GM12891 (cell line): ENCODE results near the gene TTK.
"Not testable (repeated sequence)": the region's sequence is repeated elsewhere in the genome, so short reads cannot be mapped to it uniquely, and the experiment has no call there.

Source experiments
- DNase-seq: peaks from one replicate; pipeline ENCODE4 v3.0.0; 2011; ENCODE audit warnings: low spot score; ENCODE audit not compliant: insufficient read length
- FAIRE-seq: peaks from 2 replicates; lab custom pipeline; 2011; peaks lifted over from hg19 to GRCh38; lab: Jason Lieb, UNC
- PAX5 ChIP-seq: IDR thresholded peaks from 2 replicates; pipeline ENCODE4 v1.6.1; 2011; ENCODE audit warnings: low read length, moderate library complexity, mild to moderate bottlenecking; ENCODE audit not compliant: insufficient read depth, severe bottlenecking
- POLR2A ChIP-seq: IDR thresholded peaks from 2 replicates; pipeline ENCODE4 v1.6.1; 2011; ENCODE audit warnings: low read depth, low read length, control low read depth
- POLR2AphosphoS5 ChIP-seq: IDR thresholded peaks from 2 replicates; pipeline ENCODE4 v1.6.1; 2011; ENCODE audit warnings: low read depth, low read length, control low read depth
- POU2F2 ChIP-seq: IDR thresholded peaks from 2 replicates; pipeline ENCODE4 v1.6.1; 2011; ENCODE audit warnings: low read depth, mild to moderate bottlenecking, control low read depth, low read length, moderate library complexity
- SPI1 ChIP-seq: IDR thresholded peaks from 2 replicates; pipeline ENCODE4 v1.6.1; 2011; ENCODE audit warnings: low read depth, low read length, control low read depth
- TAF1 ChIP-seq: IDR thresholded peaks from 2 replicates; pipeline ENCODE4 v1.6.1; 2011; ENCODE audit warnings: low read depth, low read length, control low read depth

The TTK gene

DNA sequence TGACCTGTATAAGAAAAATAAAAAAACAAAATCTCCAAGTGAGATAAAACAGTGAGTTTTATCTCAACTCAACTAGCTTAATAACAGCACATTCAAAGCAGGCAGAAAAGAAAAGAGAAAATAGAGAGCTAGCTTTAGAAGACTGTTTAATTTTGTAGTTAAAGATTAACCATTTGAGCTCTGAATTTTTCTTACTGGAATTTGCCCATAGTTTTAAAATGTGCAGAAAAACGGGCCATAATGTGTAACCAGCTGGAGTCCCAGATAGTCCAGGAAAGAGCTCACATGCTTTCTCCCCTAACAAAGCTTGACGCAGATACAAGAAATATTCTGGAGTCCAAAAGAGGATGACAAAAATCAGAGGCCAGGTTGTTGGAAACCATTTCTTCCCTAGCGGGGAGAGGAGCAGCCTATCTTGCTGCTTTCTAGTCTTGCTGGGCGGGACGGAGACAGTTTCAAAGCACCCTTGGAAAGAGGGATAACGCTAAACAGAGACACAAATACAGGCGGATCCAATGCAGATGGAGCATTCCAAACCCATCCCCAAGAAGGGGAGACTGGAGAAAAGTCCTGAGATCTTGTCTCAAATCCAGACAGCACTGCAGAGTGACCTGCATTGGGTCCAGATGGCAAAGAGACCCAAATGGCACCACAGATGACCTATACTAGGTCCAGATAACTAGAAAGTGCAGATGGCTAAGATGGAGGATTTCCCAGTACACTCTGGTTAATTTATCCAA is 16.1 kb downstream of the TTK start:
- TF ChIP-seq POLR2A (no peak), SPI1 (no peak), TAF1 (no peak), POU2F2 (no peak), PAX5 (no peak), POLR2AphosphoS5 (no peak)
- no peak for DNase-seq
- FAIRE-seq: no peak

DNA sequence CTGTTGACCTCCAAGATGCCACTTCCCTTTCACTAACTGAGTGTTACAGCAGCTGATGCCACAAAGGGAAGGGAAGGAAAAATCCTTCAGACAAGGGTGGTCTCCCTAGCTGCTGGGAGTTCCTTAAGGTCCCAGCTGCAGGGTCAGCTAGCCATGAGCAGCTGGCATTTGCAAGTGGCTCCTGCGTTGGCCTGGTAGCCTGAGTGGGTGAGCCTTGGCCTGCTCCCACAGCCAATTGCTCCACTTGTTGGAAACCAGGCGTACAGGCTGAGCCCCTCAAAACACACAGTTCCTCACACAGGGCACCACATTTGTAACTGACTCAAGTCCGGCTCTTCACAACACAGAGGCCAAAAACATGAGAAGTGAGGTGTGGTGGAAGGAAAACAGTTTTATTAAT is 16.7 kb downstream of the TTK start:
- FAIRE-seq (no peak), DNase-seq (no peak)
- TF ChIP-seq POLR2AphosphoS5: no peak

DNA sequence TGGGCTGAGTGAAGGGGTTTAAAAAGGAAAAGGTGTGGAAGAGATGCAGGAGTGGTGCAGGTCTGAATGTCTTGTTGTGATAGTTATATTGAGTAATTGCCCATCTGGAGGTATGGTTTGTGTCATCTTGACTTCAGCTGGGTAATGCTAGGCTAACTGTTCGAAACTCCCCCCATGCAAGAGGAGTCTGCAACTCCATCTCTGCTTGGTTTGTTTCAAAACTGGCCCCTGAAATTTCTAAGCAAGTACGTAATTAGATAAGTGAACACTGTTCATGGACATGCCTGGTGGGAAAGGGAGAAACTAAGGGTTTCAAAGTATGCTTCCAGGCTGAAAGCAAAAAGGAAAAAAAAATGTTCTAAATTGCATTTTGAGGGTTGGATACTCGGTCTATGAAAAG is 17.1 kb downstream of the TTK start:
- FAIRE-seq (peak; percentile 41), DNase-seq (no peak)

DNA sequence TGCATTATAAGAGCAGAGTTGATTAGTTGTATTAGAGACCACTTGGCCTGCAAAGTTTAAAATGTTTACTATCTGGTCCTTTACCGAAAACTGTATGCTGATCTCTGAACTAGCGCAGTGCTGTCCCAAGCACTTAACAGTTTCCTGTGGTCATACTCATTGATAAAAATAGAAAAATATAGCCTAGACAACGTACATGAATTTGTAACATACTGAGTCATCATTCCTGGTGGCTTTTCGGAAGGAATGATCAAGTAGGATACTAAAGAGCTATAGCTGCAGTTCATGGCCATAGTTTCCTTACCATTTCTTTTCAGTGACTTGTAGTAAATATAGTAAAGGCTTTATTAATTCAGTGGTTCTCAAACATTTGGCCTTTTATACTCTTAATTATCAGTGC is 18.4 kb downstream of the TTK start:
- no peak for DNase-seq

More for the DNA sequence above, 17.1 kb downstream of the TTK start:
- TF ChIP-seq PAX5 (no peak), SPI1 (no peak), POLR2A (no peak), TAF1 (no peak), POU2F2 (no peak), POLR2AphosphoS5 (no peak)

DNA sequence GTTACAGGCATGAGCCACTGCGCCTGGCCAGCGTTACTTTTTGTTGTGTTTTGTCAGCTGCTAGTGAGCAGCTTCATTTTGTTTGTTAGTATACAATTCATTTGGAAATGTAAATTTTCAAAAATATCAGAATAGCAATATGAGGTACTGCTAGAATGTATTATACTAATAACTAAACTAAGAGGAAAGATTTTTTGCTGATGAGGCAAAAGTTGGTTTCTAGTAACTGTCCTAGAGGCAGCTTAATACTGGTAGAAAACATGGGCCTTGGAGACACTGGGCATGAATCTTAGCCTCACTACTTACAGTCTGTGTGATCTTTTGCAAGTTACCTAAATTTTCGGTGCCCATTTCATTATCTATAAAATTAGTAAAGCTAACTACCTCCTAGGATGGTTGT is 24.1 kb downstream of the TTK start:
- TF ChIP-seq POLR2AphosphoS5 (no peak), POLR2A (no peak), PAX5 (no peak), SPI1 (no peak), TAF1 (no peak), POU2F2 (no peak)
- no peak for DNase-seq
- FAIRE-seq: no peak

More for the DNA sequence above, 18.4 kb downstream of the TTK start:
- no peak for FAIRE-seq
- TF ChIP-seq POLR2AphosphoS5: no peak
- no peak for TF ChIP-seq SPI1
- TF ChIP-seq POLR2A: no peak
- TF ChIP-seq PAX5: no peak
- no peak for TF ChIP-seq POU2F2
- TF ChIP-seq TAF1: no peak

DNA sequence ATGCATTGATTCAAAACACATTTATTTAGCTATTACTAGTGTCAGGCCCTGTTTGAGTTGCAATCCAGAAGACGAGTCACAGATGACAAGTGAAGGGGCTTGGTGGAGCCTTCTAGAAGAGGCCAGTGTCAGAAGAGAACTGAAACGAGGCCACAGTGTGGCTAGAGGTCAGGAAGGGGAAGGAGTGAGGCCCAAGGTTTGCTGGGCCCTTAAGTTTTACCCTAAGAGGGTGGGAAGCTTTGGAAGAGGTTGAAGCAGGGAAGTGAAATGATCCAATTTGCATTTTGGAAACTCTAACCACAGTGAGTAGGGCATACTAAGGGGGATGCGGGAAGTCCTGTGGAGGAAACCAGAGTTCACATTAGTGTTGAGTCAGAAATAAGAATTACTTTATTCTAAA is 25.0 kb downstream of the TTK start:
- DNase-seq: no peak
- no peak for TF ChIP-seq POU2F2
- peak; percentile 38 for TF ChIP-seq SPI1
- peak; percentile 48 for FAIRE-seq

DNA sequence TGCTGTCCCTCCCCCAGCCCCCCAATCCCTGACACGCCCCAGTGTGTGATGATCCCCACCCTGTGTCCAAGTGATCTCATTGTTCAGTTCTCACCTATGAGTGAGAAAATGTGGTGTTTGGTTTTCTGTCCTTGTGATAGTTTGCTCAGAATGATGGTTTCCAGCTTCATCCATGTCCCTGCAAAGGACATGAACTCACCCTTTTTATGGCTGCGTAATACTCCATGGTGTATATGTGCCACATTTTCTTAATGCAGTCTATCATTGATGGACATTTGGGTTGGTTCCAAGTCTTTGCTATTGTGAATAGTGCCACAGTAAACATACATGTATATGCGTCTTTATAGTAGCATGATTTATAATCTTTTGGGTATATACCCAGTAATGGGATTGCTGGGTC is 43.8 kb downstream of the TTK start:
- DNase-seq, FAIRE-seq: not testable (repeated sequence)

DNA sequence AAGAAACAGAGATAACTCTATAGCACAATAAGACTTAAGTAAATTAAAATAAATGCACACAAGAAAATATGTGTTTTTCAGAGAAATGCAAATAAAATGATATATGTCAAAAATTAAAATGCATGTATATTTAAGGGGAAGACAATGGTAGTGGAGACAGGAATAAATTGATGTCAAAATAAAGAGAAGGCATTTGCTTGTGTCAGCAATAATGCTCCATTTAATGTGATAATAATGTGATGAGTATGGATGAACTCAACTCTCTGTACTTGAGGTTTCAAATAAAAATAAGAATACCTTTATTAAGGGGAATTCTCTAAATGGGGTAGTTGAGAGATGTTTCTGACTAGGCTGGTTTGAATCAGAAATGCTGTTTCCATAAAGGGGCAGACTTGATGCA is 56.3 kb downstream of the TTK start:
- DNase-seq (no peak), FAIRE-seq (no peak)
- TF ChIP-seq PAX5: no peak
- TF ChIP-seq TAF1: no peak
- TF ChIP-seq SPI1: no peak
- TF ChIP-seq POLR2AphosphoS5: no peak
- TF ChIP-seq POU2F2: no peak

DNA sequence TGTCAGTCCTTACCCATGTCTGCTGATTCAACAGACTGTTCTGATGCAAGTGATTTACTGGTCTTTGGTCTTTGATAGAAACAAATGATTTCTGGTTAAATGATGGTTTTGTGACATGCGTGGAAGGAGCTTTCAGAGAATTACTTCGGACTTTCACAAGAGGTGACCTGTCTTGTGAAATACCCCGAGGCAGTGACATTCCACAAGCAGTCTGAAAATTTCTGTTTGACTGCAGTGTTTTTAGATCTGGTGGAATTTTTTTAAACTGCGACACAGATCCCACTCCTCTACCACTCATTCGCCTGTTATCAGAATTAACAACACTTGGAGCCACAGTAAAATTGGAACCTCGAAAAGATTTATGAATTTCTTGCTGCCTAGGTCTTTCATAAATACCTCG is 63.7 kb downstream of the TTK start:
- not testable (repeated sequence) for FAIRE-seq, DNase-seq

DNA sequence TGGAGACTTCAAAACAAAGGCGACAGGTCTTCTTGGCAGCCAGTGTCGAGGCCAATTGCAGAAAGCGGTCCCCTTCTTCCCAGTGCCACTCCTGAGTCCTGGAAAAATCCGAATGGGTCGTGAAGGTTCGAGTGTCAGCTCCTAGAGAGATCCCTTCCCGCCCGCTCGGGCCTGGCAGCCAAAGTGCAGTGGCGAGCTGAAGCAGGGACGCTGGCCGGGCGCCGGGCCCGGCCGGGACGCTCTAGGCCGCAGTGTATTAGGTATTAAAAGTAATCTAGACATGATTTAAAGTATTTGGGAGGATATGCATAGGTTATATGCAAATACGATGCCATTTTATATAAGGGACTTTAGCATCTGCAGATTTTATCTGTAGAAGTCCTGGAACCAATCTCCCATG is 66.0 kb downstream of the TTK start:
- not testable (repeated sequence) for DNase-seq

DNA sequence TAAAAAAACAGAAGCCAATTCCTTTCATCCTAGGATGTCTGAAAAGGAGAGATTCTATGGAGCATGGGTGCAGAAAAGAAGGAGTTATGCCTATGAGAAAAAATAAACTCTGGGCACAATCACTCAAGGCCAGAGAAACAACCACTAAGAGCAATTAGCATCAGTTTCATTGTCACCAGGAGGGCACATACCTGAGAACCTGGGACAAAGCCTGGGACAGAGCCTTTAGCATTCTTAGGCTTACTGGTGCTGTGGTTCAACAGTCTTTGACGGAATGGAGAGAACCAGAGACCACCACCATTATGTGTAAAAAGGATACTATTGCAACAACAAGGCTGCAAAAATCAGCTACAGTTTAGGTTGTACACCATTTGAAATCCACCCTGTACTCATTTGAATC is 72.6 kb downstream of the TTK start:
- FAIRE-seq (no peak), DNase-seq (no peak)
- TF ChIP-seq POLR2AphosphoS5 (no peak), TAF1 (no peak)

More for the DNA sequence above, 66.0 kb downstream of the TTK start:
- not testable (repeated sequence) for FAIRE-seq

DNA sequence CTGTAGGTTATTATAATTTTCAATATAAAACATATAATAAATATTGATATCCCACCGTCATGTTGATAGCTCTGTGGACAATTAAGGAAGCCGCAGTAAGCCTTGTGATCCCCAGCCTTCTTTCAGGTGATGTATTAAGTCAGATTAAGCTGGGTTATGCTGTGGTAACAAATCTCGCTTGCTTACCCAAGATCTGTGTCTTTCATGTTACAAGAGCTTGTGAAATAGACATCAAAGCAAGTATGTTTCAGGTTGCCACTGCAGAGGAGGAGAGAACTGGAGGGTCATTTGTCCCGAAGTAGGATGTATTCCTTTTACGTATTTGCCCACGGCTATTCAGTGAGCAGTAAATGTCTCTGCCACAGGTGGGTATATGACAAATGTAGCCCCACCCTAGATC is 84.2 kb downstream of the TTK start:
- FAIRE-seq (no peak), DNase-seq (no peak)
- no peak for TF ChIP-seq POLR2A
- TF ChIP-seq PAX5: no peak
- TF ChIP-seq TAF1: no peak
- TF ChIP-seq POLR2AphosphoS5: no peak
- TF ChIP-seq POU2F2: no peak
- no peak for TF ChIP-seq SPI1

DNA sequence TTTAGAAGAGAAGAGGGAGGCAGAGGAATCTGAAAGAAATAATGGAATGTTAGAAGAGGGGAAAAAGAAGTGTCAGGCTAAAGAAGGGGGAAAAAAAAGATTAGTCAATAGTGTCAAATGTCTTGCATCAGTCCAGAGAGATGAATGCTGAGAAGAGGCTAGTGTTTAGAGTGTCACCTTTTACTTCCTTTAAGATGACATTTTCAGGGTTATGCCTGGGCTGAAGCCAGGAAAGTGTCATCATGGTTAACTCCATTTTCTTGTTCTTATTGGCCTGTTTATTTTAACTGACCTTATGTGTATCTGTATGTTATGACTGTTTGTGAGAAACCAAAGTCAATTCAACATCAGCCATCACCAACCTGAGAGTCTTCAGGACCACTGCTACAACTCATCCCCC is 87.1 kb downstream of the TTK start:
- TF ChIP-seq POU2F2 (no peak), PAX5 (no peak), POLR2AphosphoS5 (no peak), POLR2A (no peak), TAF1 (no peak), SPI1 (no peak)
- DNase-seq (no peak), FAIRE-seq (no peak)
